Kidney epithelial cell (primary cell): Measurements from ENCODE around the gene SPTB. TPM values are rescaled to one million over a fixed set of nuclear protein-coding genes. Genes with fewer than 3 reads are reported as not detected.

ENCODE experiments used
- DNase-seq: peaks from one replicate; pipeline ENCODE4 v3.0.0-alpha.2; 2010; ENCODE audit warnings: low read depth
- H3K27me3 ChIP-seq: 2 replicates; pipeline ENCODE4 v1.6.0; 2011; ENCODE audit warnings: low read length; ENCODE audit not compliant: control insufficient read depth, insufficient read depth
- H3K36me3 ChIP-seq: 2 replicates; pipeline ENCODE4 v1.5.1; 2011; ENCODE audit warnings: low read length; ENCODE audit not compliant: control insufficient read depth, insufficient read depth
- H3K4me3 ChIP-seq: 2 replicates; pipeline ENCODE4 v1.5.1; 2011; ENCODE audit warnings: low read depth, mild to moderate bottlenecking, control low read depth, low read length
- total RNA-seq: library from RNA; depleted of rRNA; stranded (reverse); fragments of >200 nt; gene quantifications from 2 replicates; pipeline ENCODE4 v1.2.3, GENCODE V29; 2015
- TF ChIP-seq, protein P1 (sequence below): IDR thresholded peaks from 2 replicates; pipeline ENCODE4 v1.5.1; 2011; ENCODE audit warnings: mild to moderate bottlenecking, moderate library complexity, low read length, control low read depth, inconsistent platforms; ENCODE audit not compliant: insufficient read depth, poor library complexity, severe bottlenecking

SPTB gene
- total RNA-seq, 1 donor from 2014 or later: 0.54 TPM

DNA sequence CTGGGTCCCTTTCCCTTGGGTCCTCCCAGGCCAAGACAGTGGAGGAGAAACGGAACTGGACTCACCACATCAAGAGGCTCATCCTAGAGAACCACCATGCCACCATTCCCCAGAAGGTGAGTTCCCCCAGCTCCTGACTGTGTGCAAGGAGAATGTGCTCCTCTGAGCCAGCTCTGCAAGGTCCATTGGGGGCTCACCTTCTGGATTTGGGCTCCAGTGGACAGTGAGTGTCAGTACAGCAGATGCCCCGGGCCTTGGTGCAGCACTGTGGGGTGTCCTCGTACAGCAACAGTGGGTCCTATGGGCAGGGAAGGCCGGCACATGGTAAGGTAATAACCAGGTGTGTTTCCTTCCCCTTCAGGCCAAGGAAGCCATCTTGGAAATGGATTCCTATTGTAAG, 147.6 kb downstream of the SPTB start:
- Histone ChIP-seq H3K4me3 (no peak overlapping the region), H3K36me3 (peaks cover 13% of the 10 kb centered on the region), H3K27me3 (no peaks in the 10 kb centered on the region)
- no peak for DNase-seq
- TF ChIP-seq, protein P1, sequence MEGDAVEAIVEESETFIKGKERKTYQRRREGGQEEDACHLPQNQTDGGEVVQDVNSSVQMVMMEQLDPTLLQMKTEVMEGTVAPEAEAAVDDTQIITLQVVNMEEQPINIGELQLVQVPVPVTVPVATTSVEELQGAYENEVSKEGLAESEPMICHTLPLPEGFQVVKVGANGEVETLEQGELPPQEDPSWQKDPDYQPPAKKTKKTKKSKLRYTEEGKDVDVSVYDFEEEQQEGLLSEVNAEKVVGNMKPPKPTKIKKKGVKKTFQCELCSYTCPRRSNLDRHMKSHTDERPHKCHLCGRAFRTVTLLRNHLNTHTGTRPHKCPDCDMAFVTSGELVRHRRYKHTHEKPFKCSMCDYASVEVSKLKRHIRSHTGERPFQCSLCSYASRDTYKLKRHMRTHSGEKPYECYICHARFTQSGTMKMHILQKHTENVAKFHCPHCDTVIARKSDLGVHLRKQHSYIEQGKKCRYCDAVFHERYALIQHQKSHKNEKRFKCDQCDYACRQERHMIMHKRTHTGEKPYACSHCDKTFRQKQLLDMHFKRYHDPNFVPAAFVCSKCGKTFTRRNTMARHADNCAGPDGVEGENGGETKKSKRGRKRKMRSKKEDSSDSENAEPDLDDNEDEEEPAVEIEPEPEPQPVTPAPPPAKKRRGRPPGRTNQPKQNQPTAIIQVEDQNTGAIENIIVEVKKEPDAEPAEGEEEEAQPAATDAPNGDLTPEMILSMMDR: no peak

DNA sequence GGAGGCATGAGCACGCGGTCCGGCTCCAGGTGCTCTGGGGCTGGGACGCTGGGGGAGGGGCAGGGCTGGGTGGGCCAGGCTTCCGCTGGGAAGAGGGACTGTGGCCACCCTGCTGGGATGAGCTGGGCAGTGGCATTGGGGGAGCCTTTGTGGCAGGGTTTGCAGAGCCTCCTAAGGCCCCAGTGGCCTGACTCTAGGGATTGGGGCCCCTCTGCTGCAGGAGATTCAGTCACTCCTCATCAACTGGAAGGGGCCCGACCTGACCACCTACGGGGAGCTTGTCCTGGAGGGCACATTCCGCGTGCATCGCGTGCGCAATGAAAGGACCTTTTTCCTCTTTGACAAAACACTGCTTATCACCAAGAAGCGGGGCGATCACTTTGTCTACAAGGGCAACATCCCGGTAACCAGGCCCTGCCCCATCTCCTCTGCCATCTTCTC, 148.5 kb downstream of the SPTB start:
- peaks cover 8% of the 10 kb centered on the region for H3K36me3 ChIP-seq
- H3K27me3 ChIP-seq: no peaks in the 10 kb centered on the region
- TF ChIP-seq, protein P1: no peak
- DNase-seq: no peak
- H3K4me3 ChIP-seq: no peak overlapping the region

DNA sequence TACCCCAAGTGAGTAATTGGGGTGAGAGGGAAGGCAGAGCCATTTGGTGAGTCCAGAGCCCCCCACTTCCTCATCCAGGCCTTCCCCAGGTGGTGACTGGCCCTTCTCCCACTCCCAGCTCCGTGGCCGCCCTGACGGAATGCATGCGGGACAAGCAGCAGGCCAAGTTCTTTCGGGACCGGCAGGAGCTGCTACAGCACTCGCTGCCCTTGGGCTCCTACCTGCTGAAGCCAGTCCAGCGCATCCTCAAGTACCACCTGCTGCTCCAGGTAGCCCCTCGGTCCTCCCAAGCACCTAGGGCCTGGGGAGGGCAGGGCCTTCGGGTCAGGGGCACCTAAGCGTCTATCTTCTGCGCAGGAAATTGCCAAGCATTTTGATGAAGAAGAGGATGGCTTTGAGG, 149.0 kb downstream of the SPTB start:
- TF ChIP-seq, protein P1: no peak
- H3K4me3 ChIP-seq: no peak overlapping the region
- H3K27me3 ChIP-seq: no peaks in the 10 kb centered on the region
- H3K36me3 ChIP-seq: peaks cover 5% of the 10 kb centered on the region
- no peak for DNase-seq

DNA sequence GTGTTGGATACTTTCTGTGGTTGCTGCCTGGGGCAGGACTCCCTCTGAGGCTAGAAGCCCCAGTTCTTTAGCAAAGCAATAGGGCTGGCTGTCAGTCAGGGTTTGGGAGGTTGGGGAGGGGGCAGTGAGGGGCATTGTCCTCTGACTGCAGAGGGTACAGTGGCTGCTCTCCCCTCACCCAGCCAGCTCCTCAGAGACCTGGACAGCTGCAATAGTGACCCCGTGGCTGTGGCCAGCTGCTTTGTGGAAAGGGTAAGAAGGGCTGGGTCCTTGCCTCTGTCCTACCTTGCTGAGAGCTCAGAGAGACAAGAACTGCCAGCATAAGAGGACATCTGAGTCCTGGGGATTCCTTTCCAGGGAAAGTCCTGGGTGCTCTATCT, 149.7 kb downstream of the SPTB start:
- Histone ChIP-seq H3K4me3 (no peak overlapping the region), H3K27me3 (no peaks in the 10 kb centered on the region), H3K36me3 (peaks cover 5% of the 10 kb centered on the region)
- no peak for DNase-seq
- TF ChIP-seq, protein P1: no peak

DNA sequence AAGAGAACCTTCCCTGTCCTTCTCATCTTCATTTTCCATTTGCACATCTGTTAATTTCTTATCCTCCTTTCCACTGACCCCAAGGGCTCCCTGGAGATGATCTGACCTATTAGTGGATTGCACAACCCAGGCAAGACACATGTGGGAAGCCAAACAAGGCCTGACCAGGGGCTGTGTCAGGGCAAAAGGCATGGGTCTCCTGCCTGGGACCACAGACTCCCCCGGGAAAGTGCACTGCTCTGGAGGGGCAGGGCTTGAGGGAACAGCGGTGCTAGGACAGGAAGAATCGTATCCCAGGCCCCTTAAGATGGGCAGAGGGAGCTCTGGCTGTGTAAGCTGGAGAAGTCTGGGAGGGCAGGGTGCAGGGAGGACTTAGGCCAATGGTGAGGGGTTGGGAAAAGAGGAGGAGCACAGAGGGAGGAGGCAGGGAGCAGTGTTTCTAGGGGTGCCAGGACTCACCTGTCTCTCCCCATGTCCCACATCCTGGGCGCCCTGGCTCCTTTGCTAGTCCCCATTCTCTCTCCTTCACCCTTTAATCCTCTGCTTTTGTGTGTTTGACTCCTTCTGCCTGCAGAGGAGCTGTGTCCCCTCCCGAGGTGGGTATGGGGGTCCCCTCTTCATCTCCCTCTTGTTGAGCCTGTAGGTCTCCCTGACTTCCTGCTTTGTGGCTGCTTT, 150.2 kb downstream of the SPTB start:
- H3K36me3 ChIP-seq: peaks cover 5% of the 10 kb centered on the region
- H3K4me3 ChIP-seq: no peak overlapping the region
- TF ChIP-seq, protein P1: no peak
- no peaks in the 10 kb centered on the region for H3K27me3 ChIP-seq
- DNase-seq: no peak

DNA sequence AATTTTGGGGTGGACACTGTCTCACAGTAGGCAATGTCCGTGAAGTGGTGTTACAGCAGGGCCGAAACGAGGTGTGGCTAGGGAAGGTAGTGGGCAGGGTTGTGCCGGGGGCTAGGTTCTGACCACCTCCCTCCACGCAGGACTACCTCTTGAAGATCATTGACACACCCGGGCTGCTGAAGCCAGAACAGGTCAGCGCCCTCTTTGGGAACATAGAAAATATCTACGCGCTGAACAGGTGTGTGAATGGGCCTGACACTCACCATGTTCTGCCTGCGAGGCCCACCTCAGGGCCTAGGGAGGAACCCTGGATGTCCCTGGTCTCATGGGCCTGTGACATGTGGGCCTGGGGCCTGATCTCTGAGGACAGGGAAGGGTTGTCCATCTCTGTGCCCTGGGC, 150.9 kb downstream of the SPTB start:
- DNase-seq: no peak
- TF ChIP-seq, protein P1: no peak
- Histone ChIP-seq H3K36me3 (peaks cover 5% of the 10 kb centered on the region), H3K27me3 (no peaks in the 10 kb centered on the region), H3K4me3 (no peak overlapping the region)
